ENCODE data around the gene TBC1D22A.
"Not testable (repeated sequence)": the region's sequence is repeated elsewhere in the genome, so short reads cannot be mapped to it uniquely, and the experiment has no call there.

TBC1D22A gene

GRCh38 chr22:47131632-47132427 is 369.4 kb downstream of the TBC1D22A start:
- no peak for DNase-seq

- DNase-seq = no peak
Measured at GRCh38 chr22:47132428-47132825, 370.0 kb downstream of the TBC1D22A start.

DNA sequence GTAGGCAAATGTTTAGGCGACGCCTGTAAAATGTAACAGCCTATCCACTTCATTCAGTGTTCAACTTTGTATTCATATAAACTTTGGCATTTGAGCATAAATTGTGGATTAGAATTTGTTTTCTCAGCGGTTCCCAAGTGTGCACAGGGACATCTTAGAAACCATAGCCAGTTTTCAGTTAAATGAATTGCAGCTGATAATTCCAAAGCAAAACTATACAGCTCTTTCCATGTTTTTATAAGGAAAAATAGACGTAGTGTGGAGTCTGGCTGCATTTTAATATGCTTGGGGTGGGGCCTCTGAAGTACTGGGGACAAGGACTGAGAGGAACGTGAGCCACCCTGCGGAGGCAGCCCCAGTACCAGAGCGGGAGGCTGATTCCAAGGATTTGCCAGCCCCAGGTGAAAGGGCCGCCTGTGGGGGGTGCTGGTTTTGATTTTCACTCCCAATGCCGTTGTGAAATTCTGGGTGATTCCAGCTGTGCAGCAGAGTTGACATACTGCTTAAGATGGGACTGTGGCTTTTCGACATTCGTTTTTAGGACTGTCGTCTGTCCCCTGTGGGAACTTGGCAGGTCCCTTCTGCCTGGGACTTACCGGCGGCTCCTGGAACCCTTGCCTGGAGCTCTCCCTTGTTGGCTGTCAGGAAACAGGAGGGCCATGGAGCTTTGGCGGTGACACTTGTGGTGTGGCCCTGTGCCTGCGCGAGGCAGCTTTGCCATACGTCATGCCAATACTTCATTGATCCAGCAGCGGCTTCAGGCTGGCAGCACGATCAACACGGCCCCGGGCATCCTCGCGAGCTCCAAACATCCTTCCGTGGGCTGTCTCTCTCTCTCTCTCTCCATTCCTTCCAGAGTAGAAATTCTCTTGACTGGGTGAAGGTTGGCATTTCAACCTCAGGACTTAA is 370.9 kb downstream of the TBC1D22A start:
- no peak for DNase-seq

- no peak for DNase-seq
Measured at GRCh38 chr22:47134222-47134621, 371.8 kb downstream of the TBC1D22A start.

DNA sequence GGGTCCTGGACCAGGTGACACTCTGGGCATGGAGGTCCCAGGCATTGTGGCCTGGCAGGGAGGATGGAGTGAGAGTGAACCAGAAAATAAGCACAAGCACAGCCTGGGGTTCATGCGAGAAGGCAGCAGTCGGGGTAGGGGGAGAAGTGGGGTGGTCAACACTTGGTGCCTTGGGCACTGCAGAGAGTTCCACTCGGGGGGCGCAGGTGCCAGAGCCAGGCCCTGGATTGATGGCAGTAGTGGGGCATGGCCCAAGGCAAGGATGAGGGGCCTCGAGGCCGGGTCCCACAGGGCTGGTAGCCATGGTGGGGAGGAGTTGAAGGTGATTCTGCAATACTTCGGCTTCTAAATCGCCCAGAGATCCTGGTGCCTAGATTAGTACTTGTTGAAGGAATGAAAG is 372.9 kb downstream of the TBC1D22A start:
- no peak for DNase-seq

- no peak for DNase-seq
Measured at GRCh38 chr22:47136050-47136449, 373.6 kb downstream of the TBC1D22A start.

GRCh38 chr22:47136671-47137070 is 374.2 kb downstream of the TBC1D22A start:
- DNase-seq = no peak

DNA sequence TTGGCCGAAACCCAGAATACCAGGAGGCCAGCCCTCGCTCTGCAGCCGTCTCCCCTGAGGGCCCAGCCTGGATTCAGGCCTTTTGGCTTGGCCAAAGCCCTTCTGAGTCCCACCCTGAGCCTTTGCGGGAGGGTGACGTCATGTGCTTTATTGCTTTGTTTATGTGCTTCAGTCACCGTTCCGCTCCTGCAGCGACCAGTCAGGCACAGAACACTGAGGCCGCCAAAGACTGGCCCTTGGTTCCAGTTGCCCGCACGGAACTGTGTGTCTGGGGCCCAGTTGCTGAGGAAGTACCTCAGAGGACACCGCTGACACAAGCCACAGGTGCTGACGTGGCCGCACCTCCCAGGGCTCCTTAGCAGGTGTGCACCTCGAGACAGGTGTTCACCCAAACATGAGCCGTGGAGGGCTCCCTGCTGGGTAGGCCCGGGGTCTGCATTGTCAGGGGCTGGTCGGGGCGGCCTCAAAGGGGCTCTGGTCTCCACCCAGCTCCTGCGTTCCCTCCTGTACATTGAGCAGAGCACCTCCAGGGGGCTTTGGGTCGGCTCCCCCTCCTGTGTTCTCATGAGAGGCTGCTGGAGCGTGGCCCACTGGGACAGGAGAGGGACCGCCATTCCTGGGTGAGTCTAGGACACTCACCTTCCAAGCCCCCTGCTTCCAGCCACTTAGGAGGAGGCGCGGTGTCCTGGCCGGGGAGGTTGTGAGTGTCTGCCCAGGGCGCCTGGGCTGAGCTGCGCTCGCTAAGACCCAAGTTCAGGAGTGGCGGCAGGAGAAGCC is 376.8 kb downstream of the TBC1D22A start:
- DNase-seq = no peak

DNA sequence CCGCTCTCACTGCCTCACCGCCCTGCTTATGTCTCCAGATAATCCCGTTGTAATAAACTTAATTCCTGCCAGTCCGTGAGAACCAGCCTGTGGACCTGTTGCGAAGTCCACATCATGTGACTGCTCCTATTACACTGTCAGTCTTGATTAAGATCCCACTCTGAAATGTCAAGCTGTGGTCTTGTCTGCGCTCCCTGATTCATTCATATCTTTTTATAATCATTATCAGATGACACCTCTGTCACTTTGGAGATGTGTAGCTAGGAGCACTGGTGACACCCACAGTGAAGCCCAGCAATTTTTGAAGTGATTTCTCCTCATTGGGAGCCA is 377.3 kb downstream of the TBC1D22A start:
- DNase-seq = no peak

- DNase-seq = not testable (repeated sequence)
Measured at GRCh38 chr22:47140975-47141374, 378.5 kb downstream of the TBC1D22A start.

DNA sequence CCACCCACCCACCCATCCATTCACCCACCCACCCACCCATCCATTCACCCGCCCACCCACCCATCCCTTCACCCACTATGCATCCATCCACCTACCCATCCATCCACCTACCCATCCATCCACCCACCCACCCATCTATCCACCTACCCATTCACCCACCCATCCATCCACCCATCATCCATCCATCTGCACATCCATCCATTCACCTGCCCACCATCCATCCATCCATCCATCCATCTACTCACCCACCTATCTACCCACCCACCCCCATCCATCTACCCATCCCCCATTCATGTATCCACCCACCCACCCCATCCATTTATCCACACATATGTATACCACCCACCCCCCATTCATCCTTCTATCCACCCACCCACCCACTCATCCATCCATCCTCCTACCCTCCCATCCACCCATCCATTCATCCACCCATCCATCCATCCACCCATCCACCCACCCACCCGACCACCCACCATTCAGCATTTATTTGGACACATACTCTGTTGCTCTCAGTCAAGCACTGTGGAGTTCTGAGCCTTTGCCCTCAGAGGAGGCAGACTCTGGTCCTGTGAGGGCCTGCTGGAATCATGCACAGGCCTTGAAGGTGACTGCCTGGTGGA is 380.1 kb downstream of the TBC1D22A start:
- DNase-seq = no peak

- no peak for DNase-seq
Measured at GRCh38 chr22:47143249-47143938, 380.9 kb downstream of the TBC1D22A start.

DNA sequence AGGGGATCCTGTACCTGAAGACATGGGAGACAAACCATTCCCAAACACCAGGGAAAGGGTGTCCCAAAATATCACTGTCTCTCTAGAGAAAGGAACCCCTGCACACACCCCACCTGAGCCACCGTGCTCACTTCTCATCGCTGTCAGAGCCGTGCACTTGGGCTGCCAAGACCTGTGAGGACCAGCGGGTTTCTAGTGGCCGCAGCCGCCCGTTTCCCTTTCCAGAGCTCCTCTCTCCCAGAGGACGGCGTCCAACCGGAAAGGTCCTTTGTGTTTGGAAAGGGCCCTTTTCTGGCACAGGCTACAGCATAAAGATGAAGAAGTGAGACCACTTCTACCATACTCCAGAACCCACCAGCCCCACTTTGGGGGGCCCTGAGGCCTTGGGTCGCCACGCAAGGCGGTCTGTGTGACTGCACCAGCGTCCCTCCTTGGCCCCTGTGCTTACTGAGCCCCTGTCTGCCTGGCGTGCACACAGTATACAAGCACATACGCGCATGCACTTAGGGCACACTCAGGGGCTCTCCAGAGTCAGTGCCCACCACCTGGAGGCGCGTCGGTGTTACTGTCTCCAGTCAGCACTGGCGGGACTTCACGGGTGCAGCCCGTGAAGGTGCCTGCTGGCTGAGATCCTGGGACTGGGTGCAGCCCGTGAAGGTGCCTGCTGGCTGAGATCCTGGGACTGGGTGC is 381.8 kb downstream of the TBC1D22A start:
- DNase-seq = no peak

DNA sequence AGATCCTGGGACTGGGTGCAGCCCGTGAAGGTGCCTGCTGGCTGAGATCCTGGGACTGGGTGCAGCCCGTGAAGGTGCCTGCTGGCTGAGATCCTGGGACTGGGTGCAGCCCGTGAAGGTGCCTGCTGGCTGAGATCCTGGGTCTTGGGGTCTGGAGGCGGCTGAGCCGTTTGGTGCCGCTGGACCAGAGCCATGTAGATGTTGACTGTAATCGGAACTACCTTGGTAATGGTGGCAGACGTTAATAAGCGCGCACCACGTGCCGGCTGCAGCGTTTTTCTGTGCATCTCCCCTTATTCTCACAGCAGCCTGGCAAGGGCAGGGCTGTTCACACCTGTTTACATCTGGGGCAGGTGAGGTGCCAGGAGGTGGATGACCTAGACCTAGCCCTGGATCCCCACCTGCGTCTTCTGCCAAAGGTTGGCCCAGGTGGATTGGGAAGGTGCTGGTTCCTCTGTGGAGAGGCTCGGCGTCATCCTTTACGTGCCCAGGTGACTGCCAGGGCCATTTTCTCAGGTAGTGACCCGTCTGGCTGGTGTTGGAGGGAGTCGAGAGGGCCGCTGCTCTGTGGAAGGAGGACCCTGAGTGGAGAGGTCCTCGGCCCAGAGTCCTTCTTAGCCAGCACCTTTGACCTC is 382.5 kb downstream of the TBC1D22A start:
- DNase-seq = no peak

DNA sequence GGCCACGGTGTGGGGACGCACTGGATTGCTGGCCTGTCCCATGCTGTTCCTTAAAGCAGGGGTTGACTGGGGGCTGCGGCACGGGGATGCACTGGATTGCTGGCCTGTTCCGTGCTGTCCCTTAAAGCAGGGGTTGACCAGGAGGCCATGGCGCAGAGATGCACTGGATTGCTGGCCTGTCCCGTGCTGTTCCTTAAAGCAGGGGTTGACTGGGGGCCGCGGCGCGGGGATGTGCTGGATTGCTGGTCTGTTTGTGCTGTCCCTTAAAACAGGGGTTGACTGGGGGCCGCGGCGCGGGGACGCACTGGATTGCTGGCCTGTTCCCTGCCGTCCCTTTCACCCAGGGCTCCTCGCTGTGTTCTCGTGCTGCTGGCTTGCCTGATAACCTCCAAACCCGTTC is 383.4 kb downstream of the TBC1D22A start:
- no peak for DNase-seq

DNA sequence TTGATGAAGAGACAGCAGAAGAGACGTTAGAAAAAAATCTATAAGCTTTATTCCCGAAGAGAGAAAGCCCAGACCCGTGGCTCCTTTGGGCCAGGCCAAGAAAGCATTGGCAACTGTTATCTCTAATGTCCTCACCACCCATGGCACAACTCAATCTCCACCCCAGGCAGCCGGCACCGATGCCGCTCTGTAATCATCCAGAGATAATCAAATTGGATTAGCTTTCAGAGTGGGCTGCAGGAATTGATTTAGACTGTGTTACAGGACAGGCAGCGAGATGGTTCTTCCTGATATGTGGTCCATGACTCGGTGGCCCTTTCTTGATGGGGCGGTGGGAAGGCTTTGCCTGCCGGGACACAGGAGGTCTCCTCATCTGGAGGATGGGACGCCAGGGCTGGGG is 383.9 kb downstream of the TBC1D22A start:
- DNase-seq = no peak

DNA sequence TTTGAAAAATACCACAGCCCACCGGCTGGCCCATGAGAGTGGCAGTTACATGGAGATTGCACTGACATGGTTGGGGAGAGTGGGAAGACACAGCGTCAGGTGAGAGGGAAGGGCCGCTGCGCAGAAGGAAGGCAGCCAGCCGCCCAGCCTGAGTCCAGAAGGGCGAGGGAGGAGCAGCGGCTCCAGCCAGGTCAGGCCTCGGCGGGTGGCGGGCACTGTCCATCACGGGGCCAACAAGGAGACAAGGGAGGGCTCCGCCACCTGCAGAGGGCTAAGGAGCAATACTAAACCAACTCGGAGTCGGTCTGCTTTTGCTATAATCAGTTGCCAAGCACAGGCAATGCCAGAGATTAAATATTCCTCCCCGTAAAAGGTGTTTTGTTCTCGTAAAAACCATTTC is 384.5 kb downstream of the TBC1D22A start:
- DNase-seq = no peak

DNA sequence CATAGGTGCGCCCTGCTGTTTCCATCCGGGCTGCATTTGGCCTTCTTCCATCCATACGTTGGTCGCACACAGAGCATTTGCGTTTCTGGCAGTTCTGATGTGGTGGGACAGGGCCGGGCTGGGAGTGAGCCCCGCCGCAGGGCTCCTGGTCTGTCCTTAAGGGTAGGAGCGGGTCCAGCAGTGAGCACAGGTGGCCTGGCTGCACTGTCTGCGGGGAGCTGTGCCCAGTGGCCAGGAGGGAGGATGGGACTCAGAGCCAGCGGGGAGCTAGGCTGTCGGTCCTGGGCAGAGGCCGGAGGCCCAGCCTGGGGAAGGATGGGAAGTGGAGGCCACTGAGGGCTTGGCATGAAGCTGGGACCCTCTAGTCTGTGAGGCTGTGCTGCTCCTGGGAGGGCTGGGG is 385.1 kb downstream of the TBC1D22A start:
- DNase-seq = no peak

DNA sequence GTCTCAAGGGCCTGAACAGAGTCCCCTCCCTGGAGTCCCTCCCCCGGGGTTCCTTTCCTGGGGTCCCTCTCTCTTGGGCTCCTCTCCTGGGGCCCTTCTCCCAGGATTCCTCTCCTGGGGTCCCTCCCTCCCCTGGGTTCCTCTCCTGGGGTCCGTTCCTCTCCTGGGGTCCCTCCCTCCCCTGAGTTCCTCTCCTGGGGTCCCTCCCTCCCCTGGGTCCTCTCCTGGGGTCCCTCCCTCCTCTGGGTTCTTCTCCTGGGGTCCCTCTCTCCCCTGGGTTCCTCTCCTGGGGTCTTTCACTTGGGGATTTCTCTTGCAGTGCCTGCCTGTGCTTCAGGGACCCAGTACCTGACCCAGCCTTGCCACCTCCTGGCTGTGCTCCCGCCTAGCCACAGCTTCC is 386.1 kb downstream of the TBC1D22A start:
- no peak for DNase-seq

- no peak for DNase-seq
Measured at GRCh38 chr22:47148956-47149728, 386.7 kb downstream of the TBC1D22A start.
